GM18909 (cell line): ENCODE results near the gene LOXL1.

Experiments
- ATAC-seq: cut with Tn5 transposase; IDR thresholded peaks from one replicate; pipeline ENCODE4 v1.9.1; 2021; ENCODE audit warnings: mild to moderate bottlenecking; ENCODE audit not compliant: unreplicated experiment, poor library complexity

LOXL1 gene

DNA sequence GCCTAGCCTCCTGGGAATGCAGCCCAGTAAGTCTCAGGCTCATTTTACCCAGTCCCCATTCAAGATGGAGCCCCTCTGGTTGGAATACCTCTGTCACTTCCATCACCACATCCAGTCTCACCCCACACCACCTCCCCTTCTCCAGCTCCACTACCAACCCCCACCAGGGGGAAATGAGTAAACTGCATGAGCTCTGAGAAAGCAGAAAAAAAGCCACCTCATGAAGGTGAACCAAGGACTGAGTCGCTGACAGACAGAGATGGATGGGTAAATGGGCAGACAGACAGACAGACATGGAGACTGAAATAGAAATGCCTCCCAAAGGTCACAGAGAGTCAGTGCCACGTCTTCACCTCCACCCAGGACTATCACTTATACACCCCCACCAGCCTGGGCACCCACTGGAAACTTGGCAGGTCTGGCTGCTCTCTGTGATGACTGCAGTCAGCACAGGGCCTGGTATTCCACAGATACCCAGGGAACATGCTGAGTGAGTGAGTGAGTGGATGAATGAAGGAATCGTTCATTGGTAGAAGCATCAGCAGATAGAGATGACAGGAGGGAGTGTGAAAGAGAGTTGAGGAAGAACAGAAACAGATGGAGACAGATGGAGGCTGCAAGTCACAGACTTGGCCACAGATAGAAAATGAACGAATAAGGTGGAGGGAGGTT, 4.9 kb upstream of the LOXL1 start:
- no peak for ATAC-seq

DNA sequence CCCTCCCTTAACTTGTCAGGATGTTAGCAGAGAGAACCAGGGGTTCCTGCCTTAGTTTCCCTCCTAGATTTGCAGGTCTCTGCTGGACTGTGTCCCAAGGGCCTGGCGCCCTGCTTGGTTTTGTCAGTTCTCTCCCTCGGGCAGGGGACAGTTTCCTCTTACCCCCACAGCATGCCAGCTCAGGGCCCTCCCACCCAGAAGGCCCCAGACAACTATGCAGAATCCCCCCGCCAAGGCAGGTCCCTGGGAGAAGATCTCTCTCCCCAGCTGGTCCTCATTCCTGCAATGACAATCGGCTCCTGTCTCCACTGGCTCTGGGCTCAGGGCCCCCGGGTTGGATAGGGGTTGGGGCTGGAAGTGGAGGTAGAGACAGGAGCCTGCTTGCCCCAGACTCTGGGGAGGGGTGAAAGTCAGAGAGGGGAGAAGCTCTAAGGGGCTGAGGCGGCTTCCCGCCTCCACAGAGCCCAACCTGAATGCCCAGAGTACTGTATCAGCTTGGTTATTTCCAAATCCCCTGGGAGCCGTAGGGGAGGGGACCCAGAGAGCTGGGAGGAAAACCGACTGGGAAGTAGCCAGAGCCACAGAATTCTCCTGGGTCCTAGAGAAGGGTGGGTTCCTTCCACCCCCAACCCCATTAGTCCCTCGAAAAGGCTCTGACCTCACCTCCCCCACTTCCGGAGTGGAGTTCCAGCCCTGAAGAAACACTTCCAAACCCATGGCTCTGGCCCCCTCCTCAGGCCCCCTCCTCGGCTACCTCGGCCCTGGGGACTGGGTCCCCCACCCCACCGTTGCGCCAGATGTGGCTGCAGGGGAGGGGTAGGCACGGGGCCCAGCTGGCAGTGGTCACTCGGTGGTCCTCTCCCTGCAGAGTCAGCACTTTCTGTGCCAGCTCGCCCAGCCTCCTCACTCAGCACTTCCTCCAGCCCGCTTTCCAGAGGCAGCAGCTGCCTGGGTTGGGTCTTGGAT, 3.8 kb upstream of the LOXL1 start:
- ATAC-seq: no peak

DNA sequence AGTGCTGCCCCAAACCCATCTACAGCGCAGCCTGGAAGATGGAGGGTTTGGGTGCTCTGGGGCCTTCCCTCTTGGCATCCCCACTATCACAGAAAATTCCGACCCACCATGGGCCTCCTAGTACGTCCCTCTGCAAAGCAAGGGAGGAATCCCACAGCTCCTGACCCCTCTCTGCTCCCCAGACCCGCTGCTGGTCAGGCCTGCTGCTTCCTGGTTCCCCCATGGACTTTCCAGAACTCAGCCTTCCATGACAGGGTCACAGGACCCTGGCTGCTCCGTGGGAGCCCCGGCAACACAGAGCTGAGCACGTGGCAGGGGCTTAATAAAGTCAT, 3.1 kb upstream of the LOXL1 start:
- no peak for ATAC-seq

DNA sequence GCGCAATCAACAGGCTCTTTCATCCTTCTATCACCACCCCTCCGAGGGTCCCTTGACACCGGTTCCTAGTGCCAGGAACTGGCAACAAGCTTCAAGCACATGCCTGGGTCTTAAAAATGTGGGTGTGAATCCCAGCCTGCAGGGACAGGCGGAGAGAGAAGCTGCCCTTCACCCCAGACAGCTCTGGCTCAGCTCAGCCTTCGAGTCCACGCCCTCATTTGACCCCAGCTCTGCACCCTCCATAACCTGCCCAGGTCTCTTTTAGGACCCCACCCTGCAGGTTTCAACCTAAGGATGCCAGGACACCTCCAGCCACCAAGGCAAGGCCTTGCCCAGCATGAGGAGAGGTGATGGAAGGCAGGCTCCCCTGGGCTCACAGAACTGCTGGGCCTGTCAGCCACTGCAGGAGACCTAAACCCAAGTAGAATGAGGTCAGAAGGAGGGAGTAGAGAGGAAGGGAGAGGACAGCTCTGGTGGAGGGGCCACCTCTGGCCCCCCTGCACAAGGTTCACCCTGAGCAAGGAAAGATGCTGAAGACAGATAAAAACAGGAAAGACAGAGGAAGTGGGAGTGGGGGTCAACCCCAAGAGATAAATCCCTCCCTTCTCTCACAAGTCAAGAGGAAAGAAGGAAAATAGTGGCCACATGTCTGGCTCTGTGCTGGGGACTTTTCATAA, 2.6 kb upstream of the LOXL1 start:
- ATAC-seq: no peak

DNA sequence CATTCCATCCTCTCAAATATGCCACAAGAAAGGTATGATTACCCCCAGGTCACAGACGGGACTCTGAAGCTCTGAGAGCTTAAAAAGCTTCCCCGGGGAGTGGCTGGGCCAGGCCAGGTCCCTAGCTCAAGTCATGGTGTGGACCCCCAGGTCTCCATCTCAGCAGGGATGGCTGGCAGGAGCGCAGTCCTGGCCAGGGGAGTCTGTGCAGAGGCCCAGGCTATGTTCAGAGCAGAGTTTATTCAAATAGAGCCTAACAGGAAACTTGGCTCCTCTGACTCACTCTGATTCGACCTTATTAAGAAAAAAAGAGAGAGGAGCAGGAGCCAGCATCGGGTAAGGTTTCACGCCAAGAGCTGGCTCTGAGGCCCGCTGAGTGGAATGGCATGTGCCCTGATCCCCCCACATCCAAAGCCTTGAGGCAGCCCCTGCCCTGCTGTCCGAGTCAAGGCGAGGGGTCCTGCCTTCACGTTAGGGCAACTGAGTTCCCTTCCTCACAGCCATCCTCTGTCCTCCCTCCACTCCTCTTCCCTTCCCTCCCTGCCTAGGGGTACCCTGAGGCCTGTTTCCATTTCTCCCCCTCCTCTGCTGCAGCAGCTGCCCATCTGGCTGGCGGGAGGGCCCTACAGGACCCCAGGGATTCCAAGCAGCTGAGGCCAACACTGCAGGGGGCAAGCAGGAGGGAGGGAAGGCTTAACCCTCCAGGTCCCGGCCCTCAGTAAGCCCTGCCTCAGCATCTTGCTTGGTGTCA, 1.9 kb upstream of the LOXL1 start:
- ATAC-seq: no peak

DNA sequence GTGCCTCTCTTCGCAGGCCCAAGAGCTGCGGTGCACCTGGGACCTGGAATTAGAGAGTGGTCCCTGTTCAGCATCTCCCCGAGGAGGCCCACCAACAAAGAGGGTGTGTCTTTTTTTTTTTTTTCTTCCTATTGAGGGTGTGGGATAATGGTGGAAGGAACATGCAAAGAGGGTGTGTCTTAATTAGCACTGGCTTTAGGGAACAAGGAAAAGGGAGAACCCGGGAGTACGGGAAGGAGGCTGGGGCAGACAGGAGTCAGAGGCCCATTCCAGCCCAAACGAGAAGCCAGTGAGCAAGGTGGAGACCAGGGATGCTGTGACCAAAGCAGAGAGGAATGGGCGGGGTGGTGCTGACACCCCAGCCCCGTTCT, 429 bp upstream of the LOXL1 start:
- no peak for ATAC-seq

DNA sequence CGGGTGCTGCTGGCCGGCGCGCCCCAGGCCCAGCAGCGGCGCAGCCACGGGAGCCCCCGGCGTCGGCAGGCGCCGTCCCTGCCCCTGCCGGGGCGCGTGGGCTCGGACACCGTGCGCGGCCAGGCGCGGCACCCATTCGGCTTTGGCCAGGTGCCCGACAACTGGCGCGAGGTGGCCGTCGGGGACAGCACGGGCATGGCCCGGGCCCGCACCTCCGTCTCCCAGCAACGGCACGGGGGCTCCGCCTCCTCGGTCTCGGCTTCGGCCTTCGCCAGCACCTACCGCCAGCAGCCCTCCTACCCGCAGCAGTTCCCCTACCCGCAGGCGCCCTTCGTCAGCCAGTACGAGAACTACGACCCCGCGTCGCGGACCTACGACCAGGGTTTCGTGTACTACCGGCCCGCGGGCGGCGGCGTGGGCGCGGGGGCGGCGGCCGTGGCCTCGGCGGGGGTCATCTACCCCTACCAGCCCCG, 777 bp downstream of the LOXL1 start:
- no peak for ATAC-seq

DNA sequence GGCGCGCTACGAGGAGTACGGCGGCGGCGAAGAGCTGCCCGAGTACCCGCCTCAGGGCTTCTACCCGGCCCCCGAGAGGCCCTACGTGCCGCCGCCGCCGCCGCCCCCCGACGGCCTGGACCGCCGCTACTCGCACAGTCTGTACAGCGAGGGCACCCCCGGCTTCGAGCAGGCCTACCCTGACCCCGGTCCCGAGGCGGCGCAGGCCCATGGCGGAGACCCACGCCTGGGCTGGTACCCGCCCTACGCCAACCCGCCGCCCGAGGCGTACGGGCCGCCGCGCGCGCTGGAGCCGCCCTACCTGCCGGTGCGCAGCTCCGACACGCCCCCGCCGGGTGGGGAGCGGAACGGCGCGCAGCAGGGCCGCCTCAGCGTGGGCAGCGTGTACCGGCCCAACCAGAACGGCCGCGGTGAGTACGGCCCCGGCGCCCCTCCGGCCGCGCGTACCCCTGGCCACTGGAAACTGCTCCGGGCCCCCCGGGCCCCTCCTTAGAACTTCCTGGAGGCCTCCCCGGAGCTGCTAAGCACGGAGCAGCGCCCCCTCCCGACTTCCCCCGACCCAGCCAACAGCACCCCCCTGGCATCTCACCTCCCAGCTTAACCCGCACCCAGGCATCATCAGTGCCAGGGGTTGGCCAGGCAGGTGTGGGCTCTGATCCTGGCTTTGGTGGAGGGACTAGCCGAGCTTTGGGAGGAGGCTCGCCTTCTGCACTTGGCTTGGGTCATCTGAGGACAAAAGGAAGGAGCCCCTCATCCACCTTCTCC, 1.4 kb downstream of the LOXL1 start:
- ATAC-seq: no peak

DNA sequence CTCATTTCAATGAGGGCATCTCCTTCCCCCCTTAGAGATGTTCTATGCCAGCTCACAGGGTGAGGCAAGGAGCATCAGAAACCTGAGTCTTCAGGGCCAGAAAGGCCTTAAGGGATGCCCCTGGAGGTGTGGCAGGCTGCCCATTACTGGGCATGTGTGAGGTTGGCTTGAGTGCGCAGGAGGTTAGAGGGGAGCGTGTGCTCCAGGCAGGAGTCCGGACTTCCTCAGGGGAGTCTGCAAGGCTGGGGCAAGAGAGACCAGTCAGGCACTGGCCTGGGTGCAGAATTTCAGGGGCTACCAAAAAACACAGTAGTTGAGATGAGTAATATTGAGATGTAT, 1.9 kb downstream of the LOXL1 start:
- no peak for ATAC-seq

DNA sequence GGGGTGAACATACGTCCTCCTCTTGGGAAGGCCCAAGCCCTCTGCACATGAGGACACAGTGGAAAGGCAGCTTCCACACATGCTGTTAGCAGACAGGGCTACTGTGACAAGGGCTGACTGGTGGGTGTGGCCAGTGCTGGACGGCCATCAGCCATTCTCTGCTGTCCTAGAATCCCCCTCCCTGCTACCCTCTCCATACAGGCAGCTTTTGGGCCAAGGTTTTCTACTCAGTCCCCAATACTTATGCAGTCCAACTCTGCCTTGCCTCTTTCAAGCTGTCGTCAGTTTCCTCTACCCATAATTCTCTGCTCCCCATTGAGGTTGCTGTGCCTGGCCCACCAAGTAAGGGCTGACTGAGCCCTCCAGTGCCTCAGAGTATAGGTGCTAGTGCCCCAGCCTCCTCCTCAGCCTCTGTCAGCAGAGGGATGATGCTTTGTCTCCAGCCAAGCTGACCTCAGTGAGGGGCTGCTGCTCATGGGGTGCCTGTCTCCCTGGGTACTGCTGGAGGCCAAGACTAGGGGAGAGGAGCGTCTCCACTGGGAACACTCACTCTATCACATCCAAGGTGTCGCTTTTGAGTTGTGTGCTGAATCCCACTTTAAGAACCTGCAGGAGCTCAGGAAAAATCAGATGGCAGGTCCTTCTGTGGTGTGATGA, 2.8 kb downstream of the LOXL1 start:
- no peak for ATAC-seq

DNA sequence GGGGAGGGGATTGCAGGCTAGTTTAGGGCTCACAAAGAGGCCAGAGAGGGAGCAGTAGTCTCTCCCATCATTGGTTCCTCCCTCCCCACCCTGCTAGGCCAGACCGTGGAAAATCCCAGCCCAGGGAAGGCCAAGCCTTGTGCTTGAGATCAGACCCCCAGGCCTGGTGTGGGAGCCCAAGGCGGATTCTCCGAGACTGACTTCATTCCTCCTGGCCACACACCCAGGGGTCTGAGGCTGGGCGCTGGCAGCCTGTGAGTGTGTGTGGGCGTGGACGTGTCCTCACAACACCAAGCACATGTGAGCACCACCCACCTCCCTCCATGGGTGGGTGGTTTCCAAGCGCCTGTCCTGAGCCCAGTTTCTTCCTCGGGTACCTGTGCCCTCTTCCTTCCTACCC, 4.1 kb downstream of the LOXL1 start:
- ATAC-seq: no peak

DNA sequence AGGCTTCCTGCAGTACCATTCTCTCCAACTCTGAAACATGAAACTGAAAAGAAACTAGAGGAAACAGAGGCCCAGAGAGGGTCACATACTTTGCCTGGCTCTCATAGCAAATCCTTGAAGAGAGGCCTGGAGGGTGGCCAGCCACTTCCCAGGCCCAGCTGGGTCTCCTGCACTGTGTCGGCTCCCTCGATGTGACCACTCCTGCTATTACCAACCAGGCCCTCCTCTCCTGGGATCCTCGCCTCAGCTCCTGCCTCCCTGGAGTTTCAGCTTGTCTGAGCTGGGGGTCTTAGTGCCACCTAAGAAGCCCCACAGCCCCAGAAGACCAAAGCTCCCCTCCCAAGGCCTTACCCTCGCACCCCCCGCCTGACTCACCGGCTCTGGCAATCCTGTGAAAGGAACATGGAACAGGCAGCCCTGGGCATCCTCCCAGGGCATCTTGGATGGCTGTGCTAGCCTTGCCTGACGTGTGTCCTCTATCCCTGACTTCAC, 4.6 kb downstream of the LOXL1 start:
- no peak for ATAC-seq

DNA sequence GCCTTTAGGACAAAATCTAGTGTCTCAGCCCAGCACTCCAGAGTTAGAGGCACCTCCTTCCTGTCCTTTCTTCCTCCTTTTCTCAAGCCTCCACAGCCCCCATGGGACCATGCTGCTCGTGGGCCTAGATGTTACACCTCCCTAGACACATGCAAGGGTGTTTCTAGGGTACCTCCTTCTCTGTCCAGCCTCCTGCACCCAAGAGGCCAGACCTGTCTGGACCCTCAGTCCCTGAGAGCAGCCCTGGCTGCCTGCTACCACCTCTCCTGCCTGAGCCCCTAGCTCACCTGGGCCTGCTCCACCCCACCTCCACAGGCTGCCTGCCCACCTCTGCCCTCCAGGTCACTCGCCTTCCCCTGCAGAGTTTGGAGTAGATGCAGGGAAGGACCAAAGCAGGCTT, 5.2 kb downstream of the LOXL1 start:
- ATAC-seq: no peak

DNA sequence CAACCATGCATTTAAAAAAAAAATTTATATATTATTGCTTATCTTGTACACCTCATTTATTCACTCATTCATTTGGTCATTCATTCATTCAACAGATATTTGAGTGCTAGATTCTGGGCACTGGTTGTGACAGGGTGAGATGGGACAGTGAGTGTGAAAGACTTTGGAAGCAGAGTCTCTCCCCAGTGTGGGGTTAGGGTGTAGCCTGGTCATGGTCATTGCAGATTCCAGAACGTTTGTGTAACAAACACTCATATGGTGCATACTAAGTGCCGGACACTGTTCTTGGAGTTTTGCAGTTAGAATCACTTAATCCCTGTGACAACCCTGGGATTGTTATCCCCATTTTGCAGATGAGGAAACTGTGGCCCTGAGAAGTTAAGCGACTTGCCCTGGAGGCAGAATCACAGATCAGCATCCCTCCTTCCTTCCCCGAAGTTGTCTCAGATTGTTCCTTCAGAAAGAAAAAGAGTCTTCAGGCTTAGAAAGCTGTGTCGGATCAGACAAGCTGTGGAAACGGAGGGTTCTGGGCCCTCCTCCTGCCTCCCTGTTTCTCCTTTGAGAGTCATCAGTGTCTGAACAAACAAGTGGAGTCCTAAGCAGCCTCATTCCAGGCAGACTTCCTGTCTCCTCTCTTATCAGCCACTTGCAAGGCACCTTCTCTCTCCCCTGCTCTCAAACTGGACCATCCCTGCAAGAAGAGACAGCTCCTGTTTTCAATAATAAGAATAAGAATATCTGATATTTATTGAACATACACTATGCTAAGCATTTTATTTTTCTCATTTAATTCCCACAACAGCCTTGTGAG, 6.3 kb downstream of the LOXL1 start:
- ATAC-seq: no peak

DNA sequence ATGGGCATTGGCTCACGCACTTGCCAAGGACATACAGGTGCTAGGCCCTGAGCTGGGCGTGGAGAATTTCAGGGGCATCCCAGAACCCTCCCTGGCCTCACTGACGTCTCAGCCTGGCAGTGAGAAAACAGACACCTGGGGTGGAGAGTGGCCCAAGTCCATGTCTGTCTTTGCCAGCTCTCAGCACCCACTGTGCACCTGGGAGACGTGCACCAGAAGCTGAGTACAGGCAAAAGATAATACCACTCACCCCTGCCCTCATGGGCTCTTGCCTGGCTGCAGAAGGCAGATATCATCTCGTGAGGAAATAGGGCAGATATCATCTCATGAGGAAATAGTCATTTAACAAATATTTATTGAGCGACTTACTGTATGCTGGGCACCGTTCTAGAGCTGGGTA, 8.0 kb downstream of the LOXL1 start:
- no peak for ATAC-seq

DNA sequence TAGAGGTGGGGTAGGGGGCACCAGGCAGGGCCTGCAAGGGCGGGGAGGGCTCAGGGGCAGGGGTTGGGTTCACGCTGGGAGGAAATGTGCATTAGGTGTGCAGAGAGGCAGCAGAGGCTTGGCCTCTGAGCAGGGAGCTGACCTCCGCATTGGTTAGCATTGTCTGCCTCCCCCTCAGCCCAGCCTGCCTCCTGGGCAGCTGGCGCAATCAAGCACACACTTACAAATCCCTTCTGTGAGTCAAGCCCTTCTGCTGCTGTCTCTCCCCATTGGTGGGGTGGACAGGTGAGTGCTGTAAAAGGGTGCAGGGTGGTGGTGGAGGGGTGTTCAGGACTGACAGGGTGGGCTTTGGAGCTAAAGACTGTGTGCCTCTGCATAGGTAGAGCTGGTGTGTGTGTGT, 9.3 kb downstream of the LOXL1 start:
- no peak for ATAC-seq

DNA sequence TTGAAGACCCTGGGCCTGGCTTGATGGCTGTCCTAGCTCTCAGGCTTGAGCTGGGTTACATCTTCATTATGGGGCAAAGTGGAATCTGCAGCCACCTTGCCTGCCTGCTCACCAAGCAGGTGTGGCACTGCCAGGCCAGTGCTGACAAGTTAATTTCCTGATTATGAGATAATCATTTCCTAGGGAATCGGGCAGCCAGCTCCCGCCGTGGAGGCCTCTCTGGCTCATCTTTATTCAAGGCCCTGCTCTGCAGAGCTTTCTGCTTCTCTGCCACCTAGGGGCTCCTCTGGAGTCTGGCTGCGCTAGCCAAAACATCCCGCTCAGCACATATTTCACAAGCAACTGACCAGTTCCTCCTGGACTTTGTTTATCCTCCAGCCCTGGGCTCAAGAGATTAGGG, 9.9 kb downstream of the LOXL1 start:
- no peak for ATAC-seq

DNA sequence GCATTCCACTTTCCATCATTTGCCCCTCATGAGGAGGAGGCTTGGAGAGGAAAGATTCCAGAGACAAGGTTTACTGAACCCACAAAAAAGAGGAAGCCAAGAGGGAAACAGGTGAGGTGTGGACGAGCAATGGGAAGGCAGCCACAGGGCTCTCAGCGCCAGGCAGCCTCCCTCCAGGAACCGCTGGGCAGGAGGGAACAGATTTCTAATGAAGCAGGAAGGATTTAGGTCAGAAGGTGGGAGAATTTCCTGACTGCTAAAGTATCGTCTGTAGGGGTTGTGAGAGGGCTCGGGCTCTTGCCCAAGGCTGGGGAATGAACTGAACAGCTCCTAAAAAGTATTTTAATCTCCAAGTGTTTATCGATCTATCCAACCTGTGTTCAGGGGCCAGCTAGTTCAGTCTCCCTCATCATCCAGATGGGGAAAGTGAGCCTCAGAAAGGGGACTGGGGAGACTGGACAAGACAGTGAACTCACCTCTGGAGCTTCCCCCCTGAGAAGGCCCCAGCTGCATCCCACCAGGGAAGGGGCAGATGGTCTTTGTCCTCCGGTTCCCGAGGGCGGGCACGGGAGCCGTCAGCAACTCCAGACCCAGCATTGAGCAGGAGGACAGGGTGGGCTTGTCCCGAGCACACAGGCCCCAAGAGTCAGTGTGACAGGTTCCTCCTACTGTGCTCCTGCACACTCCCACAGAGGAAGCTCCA, 10.5 kb downstream of the LOXL1 start:
- ATAC-seq: no peak
